Activated T-cell treated with anti-CD3 and anti-CD28 coated beads, Interleukin-2, amount 50 U/mL, for 4 hours (primary cell): ENCODE data around the gene RYR1. TPM values are rescaled to one million over a fixed set of nuclear protein-coding genes. Genes with fewer than 3 reads are reported as not detected.
"Not testable (repeated sequence)": the region's sequence is repeated elsewhere in the genome, so short reads cannot be mapped to it uniquely, and the experiment has no call there.

Experiments used
- ATAC-seq, 2 donors: fragments of 200-7000 bp; cut with Tn5 transposase; one replicate each; pipeline ENCODE4 v1.10.0; 2021
- DNase-seq: peaks from one replicate; pipeline ENCODE4 v3.0.0-alpha.2; 2020
- H3K27me3 Mint-ChIP-seq: one replicate; pipeline ENCODE4 v1.8.0; 2021; ENCODE audit warnings: low read depth, mixed read lengths
- H3K36me3 Mint-ChIP-seq: one replicate; pipeline ENCODE4 v1.8.0; 2022; ENCODE audit warnings: mixed read lengths; ENCODE audit not compliant: insufficient read depth
- H3K4me1 Mint-ChIP-seq: one replicate; pipeline ENCODE4 v1.8.0; 2021; ENCODE audit warnings: low read depth, mixed read lengths
- H3K4me3 Mint-ChIP-seq: one replicate; pipeline ENCODE4 v1.8.0; 2021; ENCODE audit warnings: mild to moderate bottlenecking, moderate library complexity, mixed read lengths
- H3K9me3 Mint-ChIP-seq: one replicate; pipeline ENCODE4 v1.8.0; 2021; ENCODE audit warnings: mixed read lengths
- total RNA-seq, 3 donors: library from RNA; stranded (reverse); gene quantifications; one replicate each; pipeline ENCODE4 v1.2.1, GENCODE V29; 2021

The RYR1 gene
- total RNA-seq, 3 donors from 2014 or later, result 2.3 to 3.9 (median 3.2) TPM

DNA sequence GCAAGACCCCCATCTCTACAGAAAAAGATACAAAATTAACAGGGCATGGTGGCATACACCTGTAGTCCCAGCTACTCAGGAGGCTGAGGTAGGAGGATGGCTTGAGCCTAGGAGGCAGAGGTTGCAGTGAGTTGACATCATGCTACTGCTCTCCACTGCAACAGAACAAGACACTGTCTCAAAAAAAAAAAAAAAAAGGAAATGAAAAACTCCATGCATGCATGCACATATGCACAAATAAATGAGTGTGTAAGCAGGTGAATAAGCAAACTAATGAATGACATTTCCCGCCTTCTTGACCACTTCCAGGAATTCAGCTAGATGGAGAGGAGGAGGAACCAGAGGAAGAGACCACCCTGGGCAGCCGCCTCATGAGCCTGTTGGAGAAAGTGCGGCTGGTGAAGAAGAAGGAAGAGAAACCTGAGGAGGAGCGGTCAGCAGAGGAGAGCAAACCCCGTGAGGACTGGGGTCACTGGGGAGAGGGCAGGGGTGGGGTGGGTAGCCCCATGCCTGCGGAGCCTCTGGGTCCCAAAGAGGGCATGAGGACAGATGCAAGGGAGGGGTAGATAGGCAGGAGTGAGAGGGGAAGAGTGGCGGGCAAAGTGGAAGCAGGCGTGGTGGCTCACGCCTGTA lies 58.8 kb downstream of the RYR1 start:
- H3K36me3 Mint-ChIP-seq, result peaks cover 3% of the 10 kb centered on the region
- ATAC-seq (no peak), DNase-seq (no peak)
- H3K4me1 Mint-ChIP-seq, result no peaks in the 10 kb centered on the region
- H3K27me3 Mint-ChIP-seq, result peaks cover 32% of the 10 kb centered on the region
- no peak overlapping the region for H3K4me3 Mint-ChIP-seq
- H3K9me3 Mint-ChIP-seq, result peaks cover 5% of the 10 kb centered on the region

DNA sequence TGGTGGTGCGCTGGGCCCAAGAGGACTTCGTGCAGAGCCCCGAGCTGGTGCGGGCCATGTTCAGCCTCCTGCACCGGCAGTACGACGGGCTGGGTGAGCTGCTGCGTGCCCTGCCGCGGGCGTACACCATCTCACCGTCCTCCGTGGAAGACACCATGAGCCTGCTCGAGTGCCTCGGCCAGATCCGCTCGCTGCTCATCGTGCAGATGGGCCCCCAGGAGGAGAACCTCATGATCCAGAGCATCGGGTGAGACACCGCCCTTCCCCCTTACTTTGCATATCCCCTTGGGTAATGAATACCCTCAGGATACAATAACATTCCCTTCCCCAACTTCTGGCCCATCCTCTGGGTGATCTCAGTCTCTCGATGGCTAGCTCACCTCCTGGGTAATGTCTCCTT lies 60.9 kb downstream of the RYR1 start:
- DNase-seq (no peak), ATAC-seq (no peak)
- Mint-ChIP-seq H3K9me3 (peaks cover 5% of the 10 kb centered on the region), H3K4me3 (no peak overlapping the region), H3K4me1 (no peaks in the 10 kb centered on the region), H3K27me3 (peaks cover 23% of the 10 kb centered on the region), H3K36me3 (peaks cover 3% of the 10 kb centered on the region)

DNA sequence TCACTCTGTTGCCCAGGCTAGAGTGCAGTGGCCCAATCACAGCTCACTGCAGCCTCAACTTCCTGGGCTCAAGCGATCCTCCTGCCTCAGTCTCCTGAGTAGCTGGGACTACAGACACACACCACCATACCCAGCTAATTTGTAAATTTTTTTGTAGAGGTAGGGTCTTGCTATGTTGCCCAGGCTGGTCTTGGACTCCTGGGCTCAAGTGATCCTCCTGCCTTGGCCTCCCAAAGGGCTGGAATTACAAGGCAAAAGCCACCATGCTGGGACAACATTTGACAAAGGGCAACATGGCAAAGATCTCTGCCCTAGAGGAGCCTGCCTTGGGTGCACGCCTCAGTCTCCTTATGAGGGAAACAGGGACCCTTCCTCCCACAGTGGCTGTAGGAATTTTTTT lies 61.9 kb downstream of the RYR1 start:
- H3K27me3 Mint-ChIP-seq, result peaks cover 19% of the 10 kb centered on the region
- H3K36me3 Mint-ChIP-seq, H3K4me1 Mint-ChIP-seq, DNase-seq, H3K4me3 Mint-ChIP-seq, H3K9me3 Mint-ChIP-seq, ATAC-seq: not testable (repeated sequence)

DNA sequence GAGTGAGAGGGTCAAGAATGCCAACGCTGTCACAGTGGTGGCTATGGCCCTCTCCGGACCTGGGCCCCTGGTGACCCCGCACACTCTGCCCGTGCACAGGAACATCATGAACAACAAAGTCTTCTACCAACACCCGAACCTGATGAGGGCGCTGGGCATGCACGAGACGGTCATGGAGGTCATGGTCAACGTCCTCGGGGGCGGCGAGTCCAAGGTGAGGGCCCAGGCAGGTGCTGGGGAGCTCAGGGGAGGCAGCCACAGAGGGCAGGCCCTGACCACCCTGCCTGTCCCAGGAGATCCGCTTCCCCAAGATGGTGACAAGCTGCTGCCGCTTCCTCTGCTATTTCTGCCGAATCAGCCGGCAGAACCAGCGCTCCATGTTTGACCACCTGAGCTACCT lies 62.6 kb downstream of the RYR1 start:
- ATAC-seq, result no peak
- Mint-ChIP-seq H3K27me3 (peaks cover 13% of the 10 kb centered on the region), H3K4me3 (no peak overlapping the region), H3K4me1 (no peaks in the 10 kb centered on the region), H3K9me3 (no peaks in the 10 kb centered on the region), H3K36me3 (no peaks in the 10 kb centered on the region)
- no peak for DNase-seq

DNA sequence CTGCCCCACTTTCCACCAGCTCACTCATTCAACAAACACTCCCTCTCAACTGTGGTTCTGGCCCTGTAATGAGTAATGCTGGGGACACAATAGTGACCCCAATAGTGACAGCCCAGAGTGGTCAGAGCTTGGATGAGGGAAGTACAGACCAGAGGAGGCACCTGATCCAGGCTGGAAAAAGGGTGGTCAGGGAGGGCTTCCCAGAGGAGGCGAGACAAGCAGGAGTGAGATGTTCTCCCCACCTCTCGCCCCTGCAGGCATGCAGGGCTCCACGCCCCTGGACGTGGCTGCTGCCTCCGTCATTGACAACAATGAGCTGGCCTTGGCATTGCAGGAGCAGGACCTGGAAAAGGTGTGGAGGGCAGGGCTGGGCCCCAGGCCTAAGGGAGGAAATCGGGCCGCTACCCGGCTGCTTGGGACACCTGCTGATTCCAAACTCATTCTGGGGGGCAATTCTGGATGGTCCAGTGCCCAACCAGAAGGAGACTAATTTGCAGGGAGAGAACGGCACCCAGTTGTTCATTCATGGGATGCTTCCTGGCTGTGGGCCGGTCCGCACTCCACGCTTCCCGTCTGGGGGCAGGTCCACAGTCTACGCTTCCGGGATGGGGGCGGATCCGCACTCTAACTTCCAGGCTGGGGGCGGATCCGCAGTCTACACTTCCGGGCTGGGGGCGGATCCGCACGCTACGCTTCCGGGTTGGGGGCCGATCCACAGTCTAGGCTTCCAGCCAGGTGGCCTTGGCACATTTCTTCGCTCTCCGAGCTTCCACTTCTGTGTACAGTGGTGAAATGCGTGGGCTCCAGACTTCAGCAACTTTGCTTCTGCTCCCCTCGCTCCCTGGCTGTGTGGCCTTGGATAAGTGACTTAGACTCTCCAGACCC lies 63.4 kb downstream of the RYR1 start:
- ATAC-seq (no peak), DNase-seq (no peak)
- Mint-ChIP-seq H3K4me1 (no peaks in the 10 kb centered on the region), H3K27me3 (peaks cover 13% of the 10 kb centered on the region), H3K4me3 (no peak overlapping the region), H3K9me3 (no peaks in the 10 kb centered on the region), H3K36me3 (no peaks in the 10 kb centered on the region)

DNA sequence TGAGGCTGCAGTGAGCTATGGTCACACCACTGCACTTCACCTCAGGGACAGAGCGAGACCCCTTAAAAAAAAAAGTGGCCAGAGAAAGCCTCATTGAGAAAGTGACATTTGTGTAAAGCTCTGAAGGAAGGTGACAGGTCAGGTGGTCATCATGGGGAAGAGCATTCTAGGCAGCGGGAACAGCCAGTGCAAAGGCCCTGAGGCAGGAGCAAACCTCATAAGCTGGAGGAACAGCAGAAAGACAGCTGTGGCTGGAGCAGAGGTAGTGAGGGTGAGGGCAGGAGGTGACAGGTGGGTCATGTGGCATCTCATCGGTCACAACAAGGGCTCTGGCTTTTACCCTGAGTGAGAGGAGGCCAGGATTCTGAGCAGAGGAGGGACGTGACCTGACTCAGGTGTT lies 64.4 kb downstream of the RYR1 start:
- H3K9me3 Mint-ChIP-seq, result no peaks in the 10 kb centered on the region
- ATAC-seq, result no peak
- peaks cover 6% of the 10 kb centered on the region for H3K27me3 Mint-ChIP-seq
- no peak for DNase-seq
- no peaks in the 10 kb centered on the region for H3K4me1 Mint-ChIP-seq
- no peaks in the 10 kb centered on the region for H3K36me3 Mint-ChIP-seq
- no peak overlapping the region for H3K4me3 Mint-ChIP-seq

DNA sequence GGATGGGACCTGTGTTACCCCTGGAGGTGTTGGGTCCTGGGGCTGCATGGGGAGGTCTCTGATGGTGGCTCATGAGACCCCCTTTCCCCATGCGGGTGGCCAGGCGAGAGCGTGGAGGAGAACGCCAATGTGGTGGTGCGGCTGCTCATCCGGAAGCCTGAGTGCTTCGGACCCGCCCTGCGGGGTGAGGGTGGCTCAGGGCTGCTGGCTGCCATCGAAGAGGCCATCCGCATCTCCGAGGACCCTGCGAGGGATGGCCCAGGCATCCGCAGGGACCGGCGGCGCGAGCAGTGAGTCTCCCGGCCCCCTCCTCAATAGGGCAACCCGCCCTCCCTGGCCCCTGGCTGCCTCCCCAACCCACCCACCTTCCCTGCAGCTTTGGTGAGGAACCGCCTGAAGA lies 66.0 kb downstream of the RYR1 start:
- no peak for ATAC-seq

DNA sequence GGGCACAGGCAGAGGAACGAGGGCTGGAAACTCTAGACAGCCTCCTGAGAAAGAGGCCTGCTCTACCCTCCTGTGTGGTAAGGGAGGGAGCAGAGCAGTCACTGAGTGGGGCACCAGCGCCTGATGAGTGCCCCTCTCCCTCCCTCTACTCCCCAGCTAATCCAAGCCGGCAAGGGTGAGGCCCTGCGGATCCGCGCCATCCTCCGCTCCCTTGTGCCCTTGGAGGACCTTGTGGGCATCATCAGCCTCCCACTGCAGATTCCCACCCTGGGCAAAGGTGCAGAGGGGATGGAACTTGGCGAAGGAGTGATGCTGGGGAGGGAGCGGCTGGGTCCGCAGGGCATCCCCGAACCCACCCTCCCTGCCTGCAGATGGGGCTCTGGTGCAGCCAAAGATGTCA lies 67.0 kb downstream of the RYR1 start:
- no peaks in the 10 kb centered on the region for H3K4me1 Mint-ChIP-seq
- peak in 1 of 2 donors; percentile 14 for ATAC-seq
- no peaks in the 10 kb centered on the region for H3K27me3 Mint-ChIP-seq
- DNase-seq, result no peak
- no peaks in the 10 kb centered on the region for H3K9me3 Mint-ChIP-seq
- H3K4me3 Mint-ChIP-seq, result no peak overlapping the region
- no peaks in the 10 kb centered on the region for H3K36me3 Mint-ChIP-seq

More for the DNA sequence above, 66.0 kb downstream of the RYR1 start:
- Mint-ChIP-seq H3K4me1 (no peaks in the 10 kb centered on the region), H3K4me3 (no peak overlapping the region), H3K27me3 (no peaks in the 10 kb centered on the region), H3K9me3 (no peaks in the 10 kb centered on the region), H3K36me3 (no peaks in the 10 kb centered on the region)
- DNase-seq, result no peak

DNA sequence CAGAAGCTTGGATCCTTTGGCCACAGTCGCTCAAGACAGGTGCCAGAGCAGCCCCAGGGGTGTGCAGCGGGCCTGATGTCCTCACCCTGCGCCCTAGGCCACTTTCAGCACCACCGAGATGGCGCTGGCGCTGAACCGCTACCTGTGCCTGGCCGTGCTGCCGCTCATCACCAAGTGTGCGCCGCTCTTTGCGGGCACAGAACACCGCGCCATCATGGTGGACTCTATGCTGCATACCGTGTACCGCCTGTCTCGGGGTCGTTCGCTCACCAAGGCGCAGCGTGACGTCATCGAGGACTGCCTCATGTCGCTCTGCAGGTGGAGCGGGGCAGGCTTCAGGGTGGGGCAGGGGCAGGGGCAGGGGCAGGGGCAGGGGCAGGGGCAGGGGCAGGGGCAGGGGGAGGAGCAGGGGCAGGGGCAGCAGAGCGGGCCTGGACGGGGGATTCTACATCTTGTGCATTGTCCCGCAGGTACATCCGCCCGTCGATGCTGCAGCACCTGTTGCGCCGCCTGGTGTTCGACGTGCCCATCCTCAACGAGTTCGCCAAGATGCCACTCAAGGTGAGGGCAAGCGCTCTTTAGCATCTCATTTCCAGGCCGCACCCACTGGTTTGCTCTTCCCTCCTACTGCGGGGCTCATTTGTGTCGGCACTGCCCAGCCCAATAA lies 69.1 kb downstream of the RYR1 start:
- Mint-ChIP-seq H3K9me3 (no peaks in the 10 kb centered on the region), H3K4me1 (peaks cover 4% of the 10 kb centered on the region), H3K27me3 (no peaks in the 10 kb centered on the region), H3K36me3 (no peaks in the 10 kb centered on the region), H3K4me3 (no peak overlapping the region)
- ATAC-seq (no peak), DNase-seq (no peak)

DNA sequence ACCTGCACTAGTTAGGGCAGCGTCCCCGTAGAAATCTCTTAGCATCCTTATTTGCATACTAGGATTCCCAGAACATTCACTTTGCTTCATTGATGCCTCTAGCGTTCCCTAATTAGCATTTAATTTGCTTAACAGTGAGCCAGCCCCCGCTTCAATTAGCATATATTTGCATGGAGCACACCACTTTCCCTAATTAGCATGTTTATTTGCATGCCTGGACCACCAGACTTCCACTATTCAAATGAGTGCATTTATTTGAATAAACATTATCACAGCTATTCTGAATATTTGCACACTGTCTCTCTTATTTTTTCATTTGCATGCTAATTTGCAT lies 69.6 kb downstream of the RYR1 start:
- Mint-ChIP-seq H3K9me3 (no peaks in the 10 kb centered on the region), H3K4me3 (no peak overlapping the region), H3K27me3 (no peaks in the 10 kb centered on the region), H3K4me1 (peaks cover 4% of the 10 kb centered on the region), H3K36me3 (no peaks in the 10 kb centered on the region)
- DNase-seq (no peak), ATAC-seq (no peak)

DNA sequence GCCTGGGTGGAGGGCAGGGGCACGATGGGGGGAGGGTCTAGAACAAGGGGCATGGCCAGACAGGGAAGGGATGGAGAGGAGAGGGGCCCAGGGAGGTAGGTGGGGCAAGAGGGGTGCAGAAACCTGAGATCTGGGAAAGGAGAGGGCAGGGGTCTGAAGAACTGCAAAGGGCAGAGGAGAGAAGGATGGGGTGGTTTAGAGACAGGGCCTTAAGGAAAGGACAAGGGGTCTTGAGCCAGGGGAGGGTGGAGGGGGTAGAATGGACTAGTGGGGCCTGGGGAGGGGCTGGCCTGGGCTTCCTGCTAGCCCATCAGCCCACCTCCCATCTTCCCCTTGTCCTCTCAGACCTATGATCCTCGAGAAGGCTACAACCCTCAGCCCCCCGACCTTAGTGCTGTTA lies 72.5 kb downstream of the RYR1 start:
- peaks cover 4% of the 10 kb centered on the region for H3K27me3 Mint-ChIP-seq
- no peaks in the 10 kb centered on the region for H3K36me3 Mint-ChIP-seq
- H3K4me1 Mint-ChIP-seq, result peaks cover 4% of the 10 kb centered on the region
- ATAC-seq, result no peak
- H3K9me3 Mint-ChIP-seq, result no peaks in the 10 kb centered on the region
- H3K4me3 Mint-ChIP-seq, result no peak overlapping the region
- no peak for DNase-seq

DNA sequence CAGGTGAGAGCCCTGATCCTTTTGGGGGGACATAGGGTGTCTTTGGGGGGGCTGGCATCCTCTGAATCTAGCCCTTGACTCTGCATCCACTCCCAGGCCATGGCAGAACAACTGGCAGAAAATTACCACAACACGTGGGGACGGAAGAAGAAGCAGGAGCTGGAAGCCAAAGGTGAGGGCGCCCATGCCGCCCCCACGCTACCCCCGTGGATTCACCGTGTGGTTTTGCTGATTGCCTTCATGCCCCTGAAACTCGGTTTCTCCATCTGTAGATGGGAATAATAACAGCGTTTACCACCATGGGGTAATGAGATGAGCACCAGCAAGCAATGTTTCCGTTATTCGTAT lies 72.9 kb downstream of the RYR1 start:
- no peak for DNase-seq
- Mint-ChIP-seq H3K9me3 (no peaks in the 10 kb centered on the region), H3K4me3 (no peak overlapping the region), H3K36me3 (no peaks in the 10 kb centered on the region), H3K27me3 (peaks cover 4% of the 10 kb centered on the region), H3K4me1 (peaks cover 4% of the 10 kb centered on the region)
- ATAC-seq, result no peak

DNA sequence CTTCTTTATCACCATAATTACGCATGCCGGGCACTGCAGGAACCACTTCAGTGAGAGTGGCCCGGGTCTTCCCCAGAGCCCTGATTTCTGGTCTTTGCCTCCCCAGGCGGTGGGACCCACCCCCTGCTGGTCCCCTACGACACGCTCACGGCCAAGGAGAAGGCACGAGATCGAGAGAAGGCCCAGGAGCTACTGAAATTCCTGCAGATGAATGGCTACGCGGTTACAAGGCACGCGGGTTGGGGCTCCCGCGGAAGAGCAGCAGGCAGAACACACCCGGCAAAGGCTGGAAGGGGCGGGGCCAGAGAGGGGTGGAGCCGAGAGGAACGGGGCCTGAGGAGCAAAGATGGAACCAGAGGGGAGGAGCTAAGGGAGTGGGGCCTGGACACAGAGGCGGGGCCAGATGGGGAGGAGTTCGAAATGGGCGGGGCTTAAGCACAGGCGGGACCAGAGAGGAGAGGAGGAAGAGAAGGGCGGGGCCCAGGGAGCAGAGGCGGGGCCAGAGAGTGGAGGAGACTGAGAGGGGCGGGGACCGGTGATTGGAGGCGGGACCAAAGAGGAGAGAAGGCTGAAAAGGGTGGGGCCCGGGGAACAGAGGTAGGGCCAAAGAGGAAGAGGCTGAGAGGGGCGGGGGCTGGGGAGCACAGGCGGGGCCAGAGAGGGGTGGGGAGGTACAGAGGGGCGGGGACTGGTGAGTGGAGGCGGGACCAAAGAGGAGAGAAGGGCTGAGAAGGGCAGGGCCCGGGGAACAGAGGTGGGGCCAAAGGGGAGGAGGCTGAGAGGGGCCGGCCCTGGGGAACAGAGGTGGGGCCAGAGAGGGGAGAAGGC lies 73.4 kb downstream of the RYR1 start:
- no peaks in the 10 kb centered on the region for H3K36me3 Mint-ChIP-seq
- H3K4me1 Mint-ChIP-seq, result peaks cover 4% of the 10 kb centered on the region
- ATAC-seq, result peak; percentile 77 to 90
- H3K4me3 Mint-ChIP-seq, result no peak overlapping the region
- DNase-seq, result no peak
- H3K27me3 Mint-ChIP-seq, result peaks cover 4% of the 10 kb centered on the region
- H3K9me3 Mint-ChIP-seq, result no peaks in the 10 kb centered on the region

DNA sequence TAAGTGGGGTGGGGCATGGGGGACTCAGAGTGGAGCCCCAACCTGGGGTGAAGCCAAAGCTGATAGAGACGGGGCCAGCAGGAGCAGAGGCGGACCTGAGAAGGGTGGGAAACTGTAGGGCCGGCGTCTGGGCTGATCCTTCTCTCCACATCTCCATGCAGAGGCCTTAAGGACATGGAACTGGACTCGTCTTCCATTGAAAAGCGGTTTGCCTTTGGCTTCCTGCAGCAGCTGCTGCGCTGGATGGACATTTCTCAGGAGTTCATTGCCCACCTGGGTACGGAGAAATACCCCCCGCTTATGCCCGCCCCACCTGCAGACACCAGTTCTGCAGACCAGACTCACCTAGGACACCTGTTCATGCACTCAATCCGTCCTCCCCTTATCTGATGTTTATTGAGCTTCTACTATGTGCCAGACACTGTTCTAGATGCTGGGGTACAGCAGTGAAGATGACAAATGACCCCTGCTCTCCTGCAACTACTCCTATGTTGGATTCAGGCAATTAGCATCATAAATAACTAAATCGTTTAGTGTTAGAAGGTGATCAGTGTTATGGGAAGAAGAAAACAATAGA lies 74.1 kb downstream of the RYR1 start:
- peaks cover 4% of the 10 kb centered on the region for H3K27me3 Mint-ChIP-seq
- H3K4me3 Mint-ChIP-seq, result no peak overlapping the region

More for the DNA sequence above, 74.1 kb downstream of the RYR1 start:
- Mint-ChIP-seq H3K36me3 (no peaks in the 10 kb centered on the region), H3K9me3 (no peaks in the 10 kb centered on the region), H3K4me1 (peaks cover 4% of the 10 kb centered on the region)
- DNase-seq (no peak), ATAC-seq (no peak)
